HCT116 (cell line): ENCODE measurements around the gene DMXL1. TPM values are rescaled to one million over a fixed set of nuclear protein-coding genes. Genes with fewer than 3 reads are reported as not detected.

Experiments
- ATAC-seq: fragments of 200-7000 bp; cut with Tn5 transposase; 2 replicates; pipeline ENCODE4 v1.9.1; 2020; ENCODE audit warnings: mild to moderate bottlenecking, moderate library complexity
- BruUV-seq: library from RNA; stranded (reverse); fragments of 400-500 nt; replicated peaks from 2 replicates; lab custom pipeline; 2021; lab: Mats Ljungman, UMichigan
- CTCF ChIA-PET: fragments of 300-600 bp; sonication (Branson Sonifier 250); formaldehyde crosslinking; loops from one replicate; lab custom pipeline; 2021; ENCODE audit warnings: antibody characterized with exemption; lab: Charles Lee
- POLR2A ChIA-PET: fragments of 300-600, 350-600 bp; sonication (Branson Sonifier 250); formaldehyde crosslinking; loops from one replicate; lab custom pipeline; 2021; ENCODE audit warnings: antibody characterized with exemption; lab: Charles Lee
- RAD21 ChIA-PET, 2 experiments: fragments of 300-600 bp; sonication (Branson Sonifier 250); formaldehyde crosslinking; loops; one replicate each; lab custom pipeline; 2023; ENCODE audit warnings: low total read pairs in 2 of 2; ENCODE audit not compliant: uncharacterized antibody in 2 of 2, unreplicated experiment in 2 of 2, low non-redundant PET in 1 of 2; lab: Charles Lee
- DNase-seq: peaks from one replicate; pipeline ENCODE4 v3.0.0-alpha.2; 2010; ENCODE audit warnings: low read depth, low spot score
- H2AFZ ChIP-seq: fragments of 200-600 bp; shearing (Covaris generic), sonication (generic); 2 replicates; pipeline ENCODE4 v1.6.1; 2017; ENCODE audit warnings: low read depth, mixed run types, mixed read lengths, antibody characterized with exemption, low read length; ENCODE audit not compliant: poor library complexity, severe bottlenecking
- H3K27ac ChIP-seq: 2 replicates; pipeline ENCODE4 v1.5.1; 2012; ENCODE audit warnings: low read depth, low read length
- H3K27me3 ChIP-seq: fragments of 200-600 bp; sonication (generic); 2 replicates; pipeline ENCODE4 v1.6.1; 2016; ENCODE audit warnings: mixed run types, low read length, mixed read lengths; ENCODE audit not compliant: insufficient read depth
- H3K36me3 ChIP-seq, 2 experiments: fragments of 200-500 bp in 1 of 2; fragments of 200-600 bp in 1 of 2; sonication (Bioruptor generic) in 1 of 2; sonication (generic) in 1 of 2; 2 replicates each; pipeline versions ENCODE4 v1.5.1 to v1.6.1; 2014 to 2016; ENCODE audit warnings: low read length in 2 of 2, inconsistent platforms in 1 of 2, mixed read lengths in 1 of 2, mixed run types in 1 of 2; ENCODE audit not compliant: insufficient read depth in 2 of 2, control insufficient read depth in 1 of 2
- H3K4me1 ChIP-seq, 2 experiments: fragments of 200-600 bp in 1 of 2; sonication (generic) in 1 of 2; 2 replicates each; pipeline versions ENCODE4 v1.5.1 to v1.6.1; 2012 to 2017; ENCODE audit warnings: low read length in 2 of 2, inconsistent platforms in 1 of 2, mild to moderate bottlenecking in 1 of 2, mixed read lengths in 1 of 2, mixed run types in 1 of 2, moderate library complexity in 1 of 2; ENCODE audit not compliant: insufficient read depth in 2 of 2, control insufficient read depth in 1 of 2
- H3K4me2 ChIP-seq: fragments of 200-600 bp; sonication (generic); 2 replicates; pipeline ENCODE4 v1.6.1; 2017; ENCODE audit warnings: mixed run types, low read length, mixed read lengths
- H3K4me3 ChIP-seq, 2 experiments: fragments of 200-600 bp in 1 of 2; sonication (generic) in 1 of 2; replicated peaks in 1 of 2; 2 replicates each; pipeline ENCODE4 v1.5.1; 2011 to 2016; ENCODE audit warnings: low read length in 2 of 2, control low read depth in 1 of 2, low read depth in 1 of 2, mild to moderate bottlenecking in 1 of 2, mixed read lengths in 1 of 2, mixed run types in 1 of 2
- H3K79me2 ChIP-seq: fragments of 200-600 bp; sonication (generic); 2 replicates; pipeline ENCODE4 v1.6.1; 2017; ENCODE audit warnings: mild to moderate bottlenecking, mixed run types, low read length, moderate library complexity, mixed read lengths; ENCODE audit not compliant: insufficient read depth
- H3K9ac ChIP-seq: fragments of 200-600 bp; sonication (generic); 2 replicates; pipeline ENCODE4 v1.6.1; 2016; ENCODE audit warnings: low read length, mixed read lengths
- H3K9me2 ChIP-seq: fragments of 200-600 bp; sonication (generic), shearing (Covaris generic); 2 replicates; pipeline ENCODE4 v1.6.1; 2017; ENCODE audit warnings: mixed run types, mild to moderate bottlenecking, moderate library complexity; ENCODE audit not compliant: insufficient read depth
- H3K9me3 ChIP-seq, 2 experiments: fragments of 200-500 bp in 1 of 2; fragments of 200-600 bp in 1 of 2; sonication (Bioruptor generic) in 1 of 2; sonication (generic) in 1 of 2; 2 replicates each; pipeline ENCODE4 v1.6.1; 2014 to 2017; ENCODE audit warnings: low read length in 2 of 2, mixed read lengths in 2 of 2, inconsistent platforms in 1 of 2, low read depth in 1 of 2, mild to moderate bottlenecking in 1 of 2, mixed run types in 1 of 2, moderate library complexity in 1 of 2; ENCODE audit not compliant: control insufficient read depth in 1 of 2, insufficient read depth in 1 of 2
- H4K20me1 ChIP-seq: fragments of 200-600 bp; sonication (generic), shearing (Covaris generic); 2 replicates; pipeline ENCODE4 v1.6.1; 2017; ENCODE audit warnings: mixed run types, mild to moderate bottlenecking, moderate library complexity; ENCODE audit not compliant: insufficient read depth
- ATF3 ChIP-seq: IDR thresholded peaks from 2 replicates; pipeline ENCODE4 v1.6.1; 2012
- CEBPB ChIP-seq: IDR thresholded peaks from 2 replicates; pipeline ENCODE4 v1.6.1; 2012; ENCODE audit warnings: low read depth
- POLR2A ChIP-seq: IDR thresholded peaks from 2 replicates; pipeline ENCODE4 v1.7.0; 2011; ENCODE audit warnings: borderline replicate concordance; ENCODE audit not compliant: insufficient read depth, insufficient read length; ENCODE audit errors: extremely low read depth
- RAD21 ChIP-seq: IDR thresholded peaks from 2 replicates; pipeline ENCODE4 v1.6.1; 2012; ENCODE audit warnings: low read depth, mild to moderate bottlenecking
- REST ChIP-seq: IDR thresholded peaks from 2 replicates; pipeline ENCODE4 v1.6.1; 2012; ENCODE audit warnings: low read depth
- intact Hi-C: fragments of 100-400 bp; cut with micrococcal nuclease; formaldehyde crosslinking; loops from 2 replicates; pipeline ENCODE4 v1.10.0; 2022
- total RNA-seq: library from RNA; stranded (reverse); gene quantifications from one replicate; pipeline ENCODE4 v1.2.1, GENCODE V29; 2021; ENCODE audit not compliant: unreplicated experiment

The DMXL1 gene
- total RNA-seq, 1 experiment from 2014 or later, result 21.1 TPM

DNA sequence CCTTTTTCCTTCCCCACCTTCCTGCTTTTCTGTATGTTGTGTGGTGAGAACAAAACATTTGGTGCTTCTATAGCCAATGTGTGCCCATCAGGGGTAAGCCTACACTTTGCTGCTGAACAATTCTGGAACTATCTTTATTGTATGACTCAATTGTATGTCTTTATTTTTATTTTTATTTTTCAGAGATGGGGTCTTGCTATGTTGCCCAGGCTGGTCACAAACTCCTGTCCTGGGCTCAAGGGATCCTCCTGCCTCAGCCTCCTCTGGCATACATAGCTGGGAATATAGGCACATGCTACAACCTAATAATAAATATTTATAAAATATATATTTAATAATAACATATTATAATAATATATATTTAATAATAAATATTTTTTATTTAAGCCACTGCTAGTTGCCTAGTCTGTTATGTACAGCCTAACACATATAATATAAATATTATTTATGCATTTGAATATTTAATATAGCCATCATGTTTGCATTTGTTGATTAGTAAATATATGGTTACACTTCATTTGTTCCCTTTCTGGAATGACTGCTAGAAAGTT is 11.8 kb upstream of the DMXL1 start (continued):
- TF ChIP-seq CEBPB (no peak), POLR2A (no peak), ATF3 (no peak)

- CTCF ChIA-PET, result no interaction called here
- Histone ChIP-seq H3K4me1 (peaks cover 3 to 6% of the 10 kb centered on the region in 2 experiments; a peak in 3 of 4 replicates), H4K20me1 (no peaks in the 10 kb centered on the region), H3K79me2 (no peaks in the 10 kb centered on the region)
- intact Hi-C loops, result no loop called here
- no peak for ATAC-seq
- TF ChIP-seq RAD21 (no peak), REST (no peak)
- TF ChIP-seq, all 23 proteins: peak for 0
- Histone ChIP-seq H3K9me3 (no peaks in the 10 kb centered on the region), H3K27me3 (no peaks in the 10 kb centered on the region), H3K36me3 (no peaks in the 10 kb centered on the region), H3K27ac (no peak overlapping the region), H3K4me2 (no peak overlapping the region), H3K9ac (no peak overlapping the region), H3K9me2 (no peaks in the 10 kb centered on the region), H3K4me3 (no peak overlapping the region), H2AFZ (no peak overlapping the region)
- BruUV-seq, result no TSS peak
- DNase-seq, result no peak
- RAD21 ChIA-PET, result no interaction called here
- POLR2A ChIA-PET, result no interaction called here
These were observed 11.1 kb upstream of the DMXL1 start for GRCh38 chr5:119059740-119060255.
